Neural progenitor cell (in vitro differentiated cells): ENCODE measurements around the gene BRD3OS.

Experiments
- EZH2 ChIP-seq: fragments of 200-600 bp; sonication (generic); IDR thresholded peaks from 2 replicates; pipeline ENCODE4 v1.6.1; 2017; ENCODE audit warnings: antibody characterized with exemption, mild to moderate bottlenecking, moderate library complexity
- TF ChIP-seq, protein P1 (sequence below): fragments of 200-600 bp; sonication (generic); IDR thresholded peaks from 2 replicates; pipeline ENCODE4 v1.5.1; 2017; ENCODE audit warnings: antibody characterized with exemption, mild to moderate bottlenecking

DNA sequence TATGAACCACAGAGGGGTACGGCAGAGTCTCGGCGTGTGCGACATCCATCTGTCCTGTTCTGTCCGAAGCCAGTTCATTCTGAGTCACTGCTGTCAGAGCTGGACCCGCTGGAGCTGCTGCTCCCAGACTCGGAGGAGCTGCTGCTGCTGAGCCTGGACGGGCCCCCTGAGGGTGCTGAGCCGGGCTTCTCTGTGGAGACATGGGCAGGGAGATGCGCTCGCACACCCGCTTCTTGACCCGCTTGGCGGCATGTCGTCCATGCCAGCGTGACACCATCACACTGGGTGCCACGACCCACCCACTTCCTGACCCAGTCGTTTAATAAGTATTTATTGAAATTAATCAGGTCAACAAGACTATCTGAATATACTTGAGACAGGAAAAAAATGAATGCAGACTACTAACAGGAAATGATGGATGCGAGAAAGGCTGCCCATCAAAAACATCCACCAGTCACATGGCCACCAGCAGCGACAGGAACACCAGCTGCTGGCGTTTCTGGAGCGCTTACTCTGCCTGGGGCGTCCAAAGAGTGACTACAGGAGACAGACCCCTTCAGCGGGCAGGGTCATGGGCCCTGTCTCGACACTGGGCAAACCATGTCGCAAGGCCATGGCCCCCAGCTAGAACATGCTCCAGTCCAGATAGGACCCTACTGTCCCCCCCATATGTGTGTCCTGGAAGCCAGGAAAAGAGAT is 8.4 kb downstream of the BRD3OS start:
- TF ChIP-seq EZH2 = no peak
- TF ChIP-seq, protein P1, sequence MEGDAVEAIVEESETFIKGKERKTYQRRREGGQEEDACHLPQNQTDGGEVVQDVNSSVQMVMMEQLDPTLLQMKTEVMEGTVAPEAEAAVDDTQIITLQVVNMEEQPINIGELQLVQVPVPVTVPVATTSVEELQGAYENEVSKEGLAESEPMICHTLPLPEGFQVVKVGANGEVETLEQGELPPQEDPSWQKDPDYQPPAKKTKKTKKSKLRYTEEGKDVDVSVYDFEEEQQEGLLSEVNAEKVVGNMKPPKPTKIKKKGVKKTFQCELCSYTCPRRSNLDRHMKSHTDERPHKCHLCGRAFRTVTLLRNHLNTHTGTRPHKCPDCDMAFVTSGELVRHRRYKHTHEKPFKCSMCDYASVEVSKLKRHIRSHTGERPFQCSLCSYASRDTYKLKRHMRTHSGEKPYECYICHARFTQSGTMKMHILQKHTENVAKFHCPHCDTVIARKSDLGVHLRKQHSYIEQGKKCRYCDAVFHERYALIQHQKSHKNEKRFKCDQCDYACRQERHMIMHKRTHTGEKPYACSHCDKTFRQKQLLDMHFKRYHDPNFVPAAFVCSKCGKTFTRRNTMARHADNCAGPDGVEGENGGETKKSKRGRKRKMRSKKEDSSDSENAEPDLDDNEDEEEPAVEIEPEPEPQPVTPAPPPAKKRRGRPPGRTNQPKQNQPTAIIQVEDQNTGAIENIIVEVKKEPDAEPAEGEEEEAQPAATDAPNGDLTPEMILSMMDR = no peak
